T-helper 2 cell treated with Interferon-gamma antibody and Interleukin-4, amounts not matched to agents 100 ng/mL and 5 ng/mL, for 36 hours (primary cell): ENCODE data around the gene MAP3K5. TPM values are rescaled to one million over a fixed set of nuclear protein-coding genes. Genes with fewer than 3 reads are reported as not detected.

Source experiments
- intact Hi-C: fragments of 100-400 bp; cut with micrococcal nuclease; formaldehyde crosslinking; loops from one replicate; pipeline ENCODE4 v1.15.1; 2023
- total RNA-seq: library from RNA; stranded (reverse); gene quantifications from 2 replicates; pipeline ENCODE4 v1.2.3, GENCODE V29; 2022

The MAP3K5 gene
- total RNA-seq, 1 donor from 2014 or later, result 24.4 TPM

DNA sequence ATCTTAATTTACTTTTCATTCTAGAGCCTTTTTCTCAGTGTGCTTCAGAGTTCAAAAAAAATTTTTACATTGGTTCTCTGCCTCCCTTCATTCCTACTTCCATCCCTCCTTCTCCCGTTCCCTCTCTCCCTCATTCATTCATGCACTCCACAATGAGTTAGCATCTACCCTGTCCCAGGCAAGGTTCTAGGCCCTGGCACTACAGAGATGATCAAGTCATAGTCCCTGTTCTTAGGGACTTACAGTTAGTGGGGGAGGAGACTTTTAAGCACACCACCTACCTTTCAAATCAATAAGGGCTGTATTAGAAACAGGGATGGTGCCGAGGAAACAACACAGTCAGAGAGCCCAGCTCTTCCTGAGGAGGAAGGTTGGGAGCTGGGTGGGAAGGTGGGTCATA lies 40.3 kb downstream of the MAP3K5 start:
- intact Hi-C loops, result loop anchor here (1.0 to 2.0 kb wide), 2 partner anchors 70 to 107 kb away; partner anchors contain the start of gene PEX7

- intact Hi-C loops, result loop anchor here (1.0 to 2.0 kb wide), 2 partner anchors 71 to 107 kb away; partner anchors contain the start of gene PEX7
Measured at GRCh38 chr6:136751522-136751956, 40.7 kb downstream of the MAP3K5 start.

- intact Hi-C loops, result loop anchor here (1.0 to 2.0 kb wide), 2 partner anchors 71 to 106 kb away; partner anchors contain the start of gene PEX7
Measured at GRCh38 chr6:136750696-136751521, 41.4 kb downstream of the MAP3K5 start.

GRCh38 chr6:136749359-136749997 lies 42.8 kb downstream of the MAP3K5 start:
- intact Hi-C loops, result no loop called here

GRCh38 chr6:136747507-136747906 lies 44.8 kb downstream of the MAP3K5 start:
- intact Hi-C loops, result no loop called here

GRCh38 chr6:136745300-136745699 lies 47.0 kb downstream of the MAP3K5 start:
- intact Hi-C loops, result no loop called here

DNA sequence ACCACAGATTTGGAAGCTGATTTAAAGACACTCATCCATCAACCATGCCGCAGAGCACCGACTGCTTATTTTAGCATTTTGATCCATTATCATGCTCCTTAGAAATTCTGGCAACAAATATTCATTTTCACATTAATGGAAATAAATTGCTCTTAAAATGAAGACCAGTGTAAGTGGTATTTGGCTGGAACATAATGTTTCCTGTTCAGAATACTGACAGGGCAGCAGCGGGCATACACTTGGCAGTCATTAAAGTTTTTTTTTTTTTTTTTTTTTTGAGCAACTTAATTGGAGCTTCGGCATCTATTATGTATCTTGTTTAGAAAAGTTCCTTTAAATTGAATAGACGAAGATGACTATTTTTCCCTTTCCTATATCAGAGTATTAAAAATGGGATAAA lies 47.4 kb downstream of the MAP3K5 start:
- intact Hi-C loops, result no loop called here

DNA sequence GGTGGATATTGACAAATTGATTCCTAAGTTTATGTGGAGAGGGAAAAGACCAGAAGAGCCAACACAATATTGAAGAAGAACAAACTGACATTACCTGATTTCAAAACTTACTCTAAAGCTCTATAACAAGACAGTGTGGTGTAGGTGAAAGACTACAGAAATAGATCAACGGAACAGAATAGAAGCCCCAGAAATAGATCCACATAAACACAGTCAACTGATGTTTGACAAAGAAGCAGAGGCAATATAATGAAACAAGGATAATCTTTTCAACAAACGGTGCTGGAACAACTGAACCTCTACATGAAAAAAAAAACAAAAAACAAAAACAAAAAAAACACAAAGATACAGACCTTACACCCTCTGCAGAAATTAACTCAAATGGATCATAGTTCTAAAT lies 50.2 kb downstream of the MAP3K5 start:
- intact Hi-C loops, result no loop called here

GRCh38 chr6:136740050-136740974 lies 52.0 kb downstream of the MAP3K5 start:
- intact Hi-C loops, result no loop called here

- intact Hi-C loops, result no loop called here
Measured at GRCh38 chr6:136739501-136739900, 52.8 kb downstream of the MAP3K5 start.

- intact Hi-C loops, result no loop called here
Measured at GRCh38 chr6:136739071-136739470, 53.2 kb downstream of the MAP3K5 start.

DNA sequence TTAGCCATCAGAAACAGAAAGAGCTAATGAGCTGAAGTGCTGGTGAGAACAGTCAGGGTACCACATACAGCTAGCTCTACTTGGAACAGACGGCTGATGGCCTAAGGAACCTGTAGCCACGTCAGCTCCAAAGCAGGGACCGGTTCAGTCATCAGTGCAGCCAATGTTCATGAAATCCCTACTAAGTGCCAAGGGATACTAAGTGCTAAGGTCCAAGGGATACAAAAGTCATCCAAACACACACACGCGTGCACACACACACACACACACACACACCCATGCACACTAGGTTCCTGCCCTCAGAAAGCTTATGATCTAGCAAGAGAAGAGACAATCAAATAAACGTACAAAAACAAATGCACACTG lies 53.6 kb downstream of the MAP3K5 start:
- intact Hi-C loops, result no loop called here

DNA sequence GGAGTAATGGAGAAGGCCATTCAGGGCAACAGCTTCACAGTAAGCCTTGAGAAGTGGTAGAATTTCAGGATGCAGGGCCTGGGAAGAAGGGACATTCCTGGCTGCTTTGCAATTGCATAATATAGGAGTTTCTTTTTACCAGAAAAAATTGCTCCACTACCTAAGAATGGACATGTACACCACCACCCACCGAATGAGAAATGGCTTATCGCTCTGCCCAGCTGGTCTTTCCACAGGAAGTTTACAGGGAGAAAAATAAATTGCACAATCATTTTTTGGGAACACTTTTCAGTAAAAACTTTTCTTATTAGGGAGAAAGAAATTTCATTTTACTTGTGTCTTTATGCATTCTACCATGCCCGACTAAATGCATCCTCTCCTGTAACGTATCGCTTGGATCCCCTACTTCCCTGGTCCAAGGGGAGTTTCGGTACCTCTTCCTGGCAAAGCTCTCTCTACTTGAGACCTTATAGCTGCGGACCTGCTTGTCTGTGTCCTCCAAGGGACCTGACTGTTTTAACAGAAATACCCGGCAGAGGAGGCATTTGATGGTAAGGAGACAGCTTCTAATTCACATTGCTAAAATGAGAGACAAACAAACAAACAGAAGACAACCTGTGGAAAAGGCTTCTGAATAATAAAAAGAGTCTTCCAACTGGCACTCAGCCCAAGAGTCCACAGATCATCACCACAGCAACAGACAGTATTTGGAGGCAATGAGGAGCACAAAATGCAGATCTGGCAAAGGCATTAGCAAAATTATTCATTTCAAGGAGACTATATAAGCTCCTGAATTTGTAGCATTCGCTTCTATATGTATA lies 54.2 kb downstream of the MAP3K5 start:
- intact Hi-C loops, result no loop called here

DNA sequence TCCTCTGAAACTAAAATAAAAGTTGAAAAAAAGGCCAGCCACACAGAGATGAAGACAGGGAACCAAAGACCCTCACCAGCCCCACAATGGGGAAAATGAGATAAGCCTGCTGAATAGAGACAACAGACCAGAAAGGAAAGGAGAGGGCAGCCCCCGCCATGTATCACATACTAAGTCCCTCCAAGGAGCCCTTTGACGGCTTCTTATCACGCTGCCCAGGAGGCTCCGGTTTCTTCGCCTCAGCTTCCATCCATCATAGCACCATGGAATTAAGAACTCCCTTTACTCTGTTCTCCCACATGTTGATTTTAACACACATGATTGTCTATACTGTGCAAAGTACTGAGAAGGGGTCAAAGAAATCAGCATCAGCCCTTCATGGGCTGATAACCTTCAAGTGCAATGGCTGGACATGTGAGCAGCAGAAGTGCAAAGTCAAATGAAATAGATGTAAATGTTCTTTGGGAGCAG lies 54.9 kb downstream of the MAP3K5 start:
- intact Hi-C loops, result no loop called here

- intact Hi-C loops, result no loop called here
Measured at GRCh38 chr6:136736281-136736960, 55.9 kb downstream of the MAP3K5 start.

GRCh38 chr6:136734977-136735376 lies 57.3 kb downstream of the MAP3K5 start:
- intact Hi-C loops, result no loop called here

DNA sequence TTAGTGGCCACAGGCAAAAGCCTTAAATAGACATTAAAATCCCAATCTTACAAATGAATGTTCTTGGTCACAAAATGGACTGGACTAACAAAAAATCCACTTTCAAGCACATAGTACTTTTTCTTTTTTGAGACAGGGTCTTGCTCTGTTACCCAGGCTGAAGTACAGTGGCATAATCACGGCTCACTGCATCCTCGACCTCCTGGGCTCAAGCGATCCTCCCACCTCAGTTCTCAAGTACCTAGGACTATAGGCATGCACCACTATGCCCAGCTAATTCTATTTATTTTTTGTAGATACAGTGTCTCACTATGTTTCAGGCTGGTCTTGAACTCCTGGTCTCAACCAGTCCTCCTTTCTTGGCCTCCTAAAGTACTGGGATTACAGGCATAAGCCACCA lies 59.4 kb downstream of the MAP3K5 start:
- intact Hi-C loops, result no loop called here

DNA sequence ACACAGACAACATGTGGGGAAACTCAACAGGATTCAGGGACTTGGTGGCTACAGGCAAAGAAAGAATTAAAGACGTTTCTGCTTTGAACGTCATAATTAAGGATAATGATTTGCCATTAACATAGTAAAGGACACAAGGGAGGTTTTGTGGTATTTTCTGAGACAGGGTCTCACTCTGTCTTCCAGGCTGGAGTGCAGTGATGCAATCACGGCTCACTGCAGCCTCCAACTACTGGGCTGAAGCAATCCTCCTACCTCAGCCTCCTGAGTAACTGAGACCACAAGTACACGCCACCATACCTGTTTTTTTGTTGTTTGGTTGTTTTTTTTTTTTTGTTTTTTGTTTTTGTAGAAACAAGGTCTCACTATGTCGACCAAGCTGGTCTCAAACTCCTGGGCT lies 62.4 kb downstream of the MAP3K5 start:
- intact Hi-C loops, result no loop called here

DNA sequence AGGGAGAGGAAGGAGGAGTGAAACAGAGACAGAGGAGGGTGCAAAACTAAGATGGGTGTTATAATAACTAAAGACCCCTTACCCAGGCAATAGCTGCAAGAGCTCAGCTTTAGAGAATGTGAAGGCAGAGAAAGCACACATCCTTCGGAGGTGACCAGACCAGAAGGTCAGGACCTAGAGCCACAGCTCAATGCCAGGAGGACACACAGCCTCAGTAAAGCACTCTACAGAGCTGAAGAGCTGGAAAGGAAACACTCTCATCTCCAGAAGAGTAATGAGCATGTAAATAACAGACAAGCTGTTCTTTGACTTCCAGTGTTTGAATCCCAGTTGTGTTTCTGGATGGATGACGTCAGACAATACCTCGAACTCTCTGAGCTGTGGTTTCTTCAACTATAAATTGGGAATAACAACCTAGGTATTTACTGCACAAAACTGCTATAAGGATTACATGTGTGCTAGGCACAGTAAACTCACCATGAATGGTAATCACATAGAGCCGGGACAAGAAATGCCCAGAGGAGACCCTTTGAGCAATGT lies 63.2 kb downstream of the MAP3K5 start:
- intact Hi-C loops, result no loop called here
